GM19452 (cell line): ENCODE results near the gene CDKL4.
"Not testable (repeated sequence)": the region's sequence is repeated elsewhere in the genome, so short reads cannot be mapped to it uniquely, and the experiment has no call there.

Experiments used
- ATAC-seq: cut with Tn5 transposase; IDR thresholded peaks from one replicate; pipeline ENCODE4 v1.9.1; 2021; ENCODE audit not compliant: unreplicated experiment

The CDKL4 gene

DNA sequence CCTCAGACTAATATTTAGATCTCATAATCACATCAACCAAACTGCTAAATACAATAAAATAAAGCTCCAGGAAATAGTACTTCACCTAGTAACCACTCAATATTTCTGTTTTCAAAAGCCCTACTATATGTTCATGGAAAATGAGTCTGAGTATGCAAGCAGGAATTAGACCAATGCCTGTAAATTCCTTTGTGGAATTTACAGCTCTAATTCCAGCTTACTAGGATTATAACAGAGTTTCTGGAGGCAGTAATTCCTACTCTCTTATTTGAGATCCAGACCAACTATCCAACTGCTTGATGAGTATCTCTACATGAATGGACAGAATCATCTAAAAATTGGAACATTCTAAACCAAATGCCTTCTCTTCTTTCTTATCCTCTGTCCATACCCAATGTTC is 11.6 kb downstream of the CDKL4 start:
- ATAC-seq, result no peak

DNA sequence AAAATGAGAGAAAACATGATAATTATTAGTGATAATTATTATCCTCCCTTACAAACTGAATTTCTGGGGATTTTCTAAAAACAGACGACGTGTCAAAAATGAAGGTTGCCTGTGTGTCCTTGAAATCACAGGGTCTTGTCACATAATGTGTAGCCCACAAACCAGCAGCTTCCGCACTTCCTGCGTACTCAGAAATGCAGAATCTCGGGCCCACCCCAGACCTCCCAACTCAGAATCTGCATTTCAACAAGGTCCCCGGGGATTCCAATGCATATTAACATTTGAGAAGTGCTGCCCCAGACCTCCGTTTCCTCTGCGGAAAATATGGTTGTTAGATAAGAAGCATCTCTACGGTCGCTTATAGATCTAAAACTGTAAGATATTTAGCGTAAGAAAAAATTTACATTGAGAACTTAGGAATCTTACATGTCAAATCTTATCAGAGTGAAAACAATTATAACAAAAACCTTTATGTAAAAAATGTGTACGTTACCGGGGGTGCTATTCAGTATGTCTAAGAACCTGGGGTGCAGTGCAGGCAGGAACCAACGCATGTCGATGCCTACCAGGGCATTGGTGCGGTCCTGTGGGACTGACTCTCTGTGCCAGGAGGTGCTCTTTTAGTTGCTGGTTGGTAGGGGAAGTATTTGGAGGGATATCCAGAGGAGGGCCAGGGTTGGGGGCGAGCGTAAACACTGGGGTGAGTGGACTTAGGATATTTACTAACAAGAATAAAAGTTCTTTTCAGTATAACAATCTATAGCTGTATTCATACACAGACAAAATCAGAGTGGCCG is 15.2 kb downstream of the CDKL4 start:
- peak; percentile 36 for ATAC-seq

DNA sequence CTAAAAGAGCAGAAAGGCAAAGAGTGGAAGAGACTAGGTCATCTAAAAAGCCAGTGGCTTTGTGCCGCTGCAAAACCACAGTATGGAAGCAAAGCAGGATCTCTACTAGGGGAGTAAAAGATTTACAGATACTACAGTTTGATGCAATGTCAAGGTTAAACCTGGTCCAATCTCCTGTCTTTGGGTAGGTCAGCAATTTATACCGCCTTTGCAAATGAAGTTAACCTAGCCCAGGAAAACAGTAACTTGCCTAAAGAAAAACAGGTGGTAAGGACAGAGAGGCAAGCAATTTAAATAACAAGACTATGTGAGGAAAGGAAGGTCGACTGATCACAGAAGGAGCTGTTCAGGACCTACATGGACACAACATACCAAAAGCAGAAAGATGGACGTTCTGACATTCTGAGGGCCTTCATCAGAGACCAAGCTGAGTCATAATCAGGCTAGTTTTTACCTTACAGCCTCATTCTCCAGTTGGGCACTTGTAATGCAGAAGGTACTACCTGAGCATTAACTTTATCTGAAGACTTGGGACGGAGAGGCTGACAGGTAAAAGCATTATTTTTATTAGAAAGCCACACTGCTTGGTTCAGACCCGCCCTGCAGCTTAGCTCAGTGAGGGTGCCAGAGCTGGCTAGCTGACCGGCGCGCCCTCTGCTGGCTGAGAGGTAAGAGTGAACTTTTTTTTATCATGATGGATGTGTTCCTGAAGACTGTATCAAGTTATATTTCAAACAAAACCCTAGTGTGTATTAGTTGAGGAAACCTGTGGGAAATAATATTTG is 15.9 kb downstream of the CDKL4 start:
- ATAC-seq, result peak; percentile 64

DNA sequence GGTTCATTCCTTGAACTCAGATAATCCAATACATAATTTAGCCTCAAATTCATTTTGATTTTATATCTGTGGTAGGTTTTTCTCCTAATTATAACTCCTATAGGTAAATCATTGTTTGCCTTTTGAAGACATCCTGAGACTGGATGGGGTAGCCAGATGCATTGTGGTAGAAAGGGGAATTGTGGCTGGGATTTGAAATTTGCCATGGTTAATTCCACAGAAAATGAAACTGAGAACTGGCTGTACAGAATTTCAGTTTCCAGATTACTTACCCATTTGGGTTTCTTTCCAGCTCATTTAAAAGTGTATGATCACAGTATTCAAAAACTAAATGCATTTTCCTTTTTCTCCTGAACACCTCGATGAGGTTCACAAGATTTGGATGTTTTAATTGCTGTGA is 18.2 kb downstream of the CDKL4 start:
- no peak for ATAC-seq

DNA sequence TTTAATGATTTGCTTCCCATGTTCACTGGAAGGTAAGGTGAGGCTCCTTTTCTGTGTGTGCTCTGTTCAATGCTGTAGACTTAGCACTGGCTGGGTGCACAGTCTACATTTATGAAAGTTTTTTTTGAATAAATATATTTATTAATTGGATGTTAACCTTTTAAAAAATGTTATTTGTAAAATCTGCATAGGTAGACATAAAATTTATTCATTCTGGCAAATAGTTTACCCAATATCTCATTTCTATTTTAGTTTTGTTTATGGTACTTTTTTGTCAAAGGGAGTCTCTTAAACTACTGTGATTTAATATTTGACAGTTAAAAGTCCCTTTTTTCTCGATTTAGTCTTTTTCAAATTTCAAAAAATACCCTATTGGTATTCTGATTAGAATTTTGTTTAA is 19.9 kb downstream of the CDKL4 start:
- ATAC-seq, result no peak

DNA sequence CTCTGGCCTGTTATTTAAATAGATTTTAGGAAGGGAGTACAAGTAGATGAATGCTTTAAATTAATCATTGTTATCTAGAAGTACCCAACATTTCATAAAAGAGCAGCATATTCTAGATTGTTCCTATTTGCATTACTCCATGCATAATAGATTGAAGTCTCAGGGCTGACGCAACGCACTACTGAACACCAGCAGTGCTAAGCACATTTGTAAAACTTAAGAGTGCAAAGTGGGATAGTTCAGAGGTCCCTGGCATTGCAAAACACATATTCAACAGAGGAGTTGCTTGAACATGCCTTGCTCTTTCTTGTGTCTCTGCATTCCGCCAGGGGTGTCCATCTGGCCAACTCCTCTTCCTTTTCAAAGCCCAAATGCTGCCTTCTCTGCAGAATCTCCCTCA is 22.3 kb downstream of the CDKL4 start:
- no peak for ATAC-seq

DNA sequence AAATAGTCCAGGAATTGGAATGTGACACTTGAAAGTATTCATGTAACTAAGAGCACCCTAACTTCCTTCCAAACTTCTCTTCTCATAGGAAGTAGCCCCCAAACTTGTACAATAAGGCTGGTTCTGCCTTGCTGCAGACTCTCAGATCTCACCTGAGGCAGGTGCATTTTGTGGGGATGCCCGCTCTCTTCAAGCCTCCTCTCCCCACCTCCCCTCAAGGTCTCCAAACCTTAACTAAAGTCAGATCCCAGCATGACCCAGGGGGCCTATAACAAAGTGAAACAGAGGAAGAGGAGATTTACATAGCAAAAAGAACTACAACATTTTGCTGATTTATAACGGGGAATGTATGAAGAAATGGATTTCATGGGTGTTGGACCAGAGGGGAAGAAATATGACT is 23.6 kb downstream of the CDKL4 start:
- ATAC-seq, result no peak

DNA sequence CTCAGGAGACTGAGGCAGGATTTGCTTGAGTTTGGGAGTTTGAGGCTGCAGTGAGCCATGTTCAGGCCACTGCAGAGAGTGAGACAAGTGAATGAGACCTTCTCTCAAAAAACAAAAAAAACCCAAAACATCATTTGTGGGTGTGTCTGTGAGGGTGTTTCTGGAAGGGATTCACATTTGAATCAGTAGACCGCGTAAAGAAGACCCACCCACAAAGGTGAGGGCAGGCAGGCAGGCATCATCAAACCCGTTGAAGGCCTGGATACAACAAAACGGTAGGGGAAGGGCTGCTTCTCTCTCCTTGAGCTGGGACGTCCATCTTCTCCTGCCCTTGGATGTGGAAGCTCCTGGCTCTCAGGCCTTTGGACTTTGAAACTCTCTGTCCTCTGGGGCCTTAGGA is 25.4 kb downstream of the CDKL4 start:
- no peak for ATAC-seq

DNA sequence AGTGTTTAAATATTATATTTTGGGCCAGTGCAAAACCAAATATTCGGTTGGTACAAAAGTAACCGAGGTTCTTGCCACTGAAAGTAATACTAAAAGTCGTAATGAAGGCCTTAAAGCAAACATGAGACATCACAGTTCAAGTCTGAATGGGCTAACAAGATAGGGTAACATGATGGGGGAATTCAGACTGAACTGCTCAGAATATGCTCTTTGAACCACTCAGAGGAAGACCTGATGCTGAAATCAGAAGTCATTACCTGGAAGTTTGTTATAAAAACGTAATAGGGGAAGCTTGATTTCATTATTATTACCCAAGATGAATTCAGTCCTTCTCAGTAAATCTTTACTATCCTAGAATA is 26.6 kb downstream of the CDKL4 start:
- ATAC-seq, result no peak

DNA sequence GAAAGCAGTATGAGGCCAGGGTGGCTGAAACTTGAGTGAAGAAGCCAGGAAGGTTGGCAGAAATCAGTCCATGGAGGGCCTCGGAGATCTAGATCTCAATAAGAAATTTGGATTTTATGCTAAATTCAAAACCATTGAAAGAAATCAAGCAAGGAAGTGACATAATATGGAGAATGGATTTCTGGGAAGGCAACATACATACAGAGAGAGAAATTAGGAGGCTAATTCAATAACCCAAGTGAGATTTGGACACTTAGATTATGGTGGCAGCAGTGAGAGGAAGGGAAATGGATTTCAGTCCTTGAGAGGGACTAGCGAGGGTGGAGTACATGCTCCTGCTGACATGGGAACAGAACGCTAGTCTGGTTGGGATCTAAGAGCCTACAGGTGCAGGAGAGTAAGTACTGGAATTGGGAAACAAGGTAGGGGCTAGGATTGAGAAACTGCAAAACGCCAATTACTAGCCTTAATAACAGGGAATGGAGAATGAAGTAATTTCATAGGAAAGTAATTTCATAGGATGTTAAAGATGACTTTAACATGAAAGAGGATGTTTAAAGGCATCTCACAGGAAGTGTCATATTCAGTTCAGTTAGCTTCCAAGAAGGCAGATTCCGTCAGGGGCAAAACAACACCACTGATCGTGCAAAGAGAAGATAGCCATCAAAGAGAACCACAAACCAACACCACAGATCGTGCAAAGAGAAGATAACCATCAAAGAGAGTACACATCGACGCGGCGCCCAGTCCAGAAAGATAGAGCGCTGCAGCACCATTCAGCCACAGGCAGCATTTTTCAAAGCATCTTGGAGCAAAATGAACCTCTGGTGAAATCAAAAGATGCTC is 27.2 kb downstream of the CDKL4 start:
- no peak for ATAC-seq

DNA sequence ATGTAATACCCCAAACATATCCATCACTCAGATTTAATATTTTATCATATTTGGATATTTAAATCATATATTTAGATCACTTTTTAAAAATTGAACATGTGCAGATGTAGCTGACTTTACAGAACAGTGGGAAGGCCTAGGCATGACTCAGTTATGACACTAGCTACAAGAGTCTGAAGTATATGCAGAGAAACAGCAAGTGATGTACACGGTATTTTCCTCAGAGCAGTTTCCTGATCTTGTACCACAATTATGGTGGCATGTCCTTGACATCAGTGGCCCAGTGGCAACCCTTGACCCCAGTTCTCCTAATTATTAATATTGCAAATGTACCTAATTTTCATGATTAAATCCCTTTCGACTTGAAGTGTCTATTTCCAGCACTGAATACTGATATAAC is 28.2 kb downstream of the CDKL4 start:
- no peak for ATAC-seq

DNA sequence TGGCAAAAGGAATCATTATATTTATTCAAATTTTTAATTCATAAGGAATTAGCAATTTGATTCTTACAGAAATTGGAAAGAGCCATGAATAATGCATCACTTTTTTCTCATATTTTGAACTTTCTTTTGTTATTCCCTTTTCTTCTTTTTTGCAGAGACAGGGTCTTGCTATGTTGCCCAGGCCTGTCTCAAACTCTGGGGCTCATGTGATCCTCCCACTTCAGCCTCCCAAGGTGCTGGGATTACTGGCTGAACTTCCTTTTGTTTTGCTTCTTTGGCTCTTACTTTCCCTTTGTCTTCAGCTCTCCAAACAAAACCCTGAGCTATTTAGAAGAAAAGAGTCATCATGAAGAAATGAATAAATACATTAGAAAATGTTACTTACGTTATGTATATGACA is 30.8 kb downstream of the CDKL4 start:
- ATAC-seq, result no peak

DNA sequence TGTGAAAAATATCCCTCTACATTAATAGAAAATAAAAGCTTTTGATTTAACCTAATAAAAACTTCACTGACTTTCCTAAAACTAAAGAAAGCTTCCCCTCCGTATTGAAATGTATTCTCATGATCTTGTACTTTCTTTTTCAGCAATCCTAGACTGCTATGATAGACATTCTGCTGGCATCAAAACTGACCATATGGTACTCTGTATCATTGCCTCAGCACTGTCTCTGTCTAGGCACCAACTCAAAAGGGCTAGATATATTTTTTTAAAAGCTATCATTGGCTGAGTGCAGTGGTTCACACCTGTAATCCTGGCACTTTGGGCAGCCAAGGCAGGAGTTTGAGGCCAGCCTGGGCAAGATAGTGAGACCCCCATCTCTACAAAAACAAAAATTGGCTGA is 32.9 kb downstream of the CDKL4 start:
- ATAC-seq, result no peak

DNA sequence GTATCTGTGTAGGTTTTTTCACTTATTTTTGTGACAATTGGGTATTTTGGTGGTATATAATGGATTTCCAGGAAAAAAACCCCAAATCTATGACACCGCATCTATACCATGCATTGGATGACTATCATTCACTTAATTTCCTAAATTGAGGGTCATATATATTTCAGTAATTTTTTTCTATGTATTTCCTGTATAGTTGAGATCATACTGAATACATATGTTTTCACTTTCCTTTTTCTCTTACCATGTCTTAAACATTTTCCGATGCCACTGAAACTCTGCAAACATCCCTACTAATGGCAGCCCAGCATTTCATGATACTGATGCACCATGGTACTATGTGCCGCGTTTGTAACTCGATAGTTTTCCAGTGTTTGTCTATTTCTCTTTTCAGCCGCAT is 40.4 kb downstream of the CDKL4 start:
- no peak for ATAC-seq

DNA sequence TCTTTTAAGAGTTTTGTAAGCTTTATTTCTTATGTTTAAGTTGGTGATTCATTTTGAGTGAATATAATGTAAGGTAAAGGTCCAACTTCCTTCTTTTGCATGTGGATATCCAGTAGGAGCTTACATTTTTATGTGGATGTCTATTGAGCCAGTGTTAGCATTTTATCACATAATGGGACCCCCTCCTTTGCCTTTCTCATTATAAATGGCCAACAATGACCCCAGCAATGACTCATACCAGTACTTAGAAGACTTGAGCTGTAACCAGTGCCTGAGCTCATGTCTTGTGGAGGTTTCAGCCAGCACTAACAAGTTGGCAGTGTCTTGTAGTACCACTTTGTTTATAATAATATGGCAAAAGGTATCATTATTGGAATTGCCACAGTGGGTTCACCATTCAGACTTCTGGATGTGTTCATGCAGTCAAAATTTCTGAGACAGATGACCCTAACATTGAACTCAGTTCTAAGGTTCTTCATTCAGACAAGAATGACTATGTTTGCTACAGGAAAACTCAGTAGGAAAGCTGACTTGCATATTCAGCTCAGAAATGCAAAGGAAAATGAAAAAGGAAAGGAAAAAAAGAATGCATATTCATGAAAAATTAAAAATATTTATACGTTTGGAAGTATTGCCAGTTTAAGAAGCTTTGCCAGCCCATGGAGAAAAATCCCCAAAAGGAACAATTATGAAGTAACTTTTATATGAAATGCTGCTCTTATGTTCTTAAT is 41.0 kb downstream of the CDKL4 start:
- no peak for ATAC-seq

DNA sequence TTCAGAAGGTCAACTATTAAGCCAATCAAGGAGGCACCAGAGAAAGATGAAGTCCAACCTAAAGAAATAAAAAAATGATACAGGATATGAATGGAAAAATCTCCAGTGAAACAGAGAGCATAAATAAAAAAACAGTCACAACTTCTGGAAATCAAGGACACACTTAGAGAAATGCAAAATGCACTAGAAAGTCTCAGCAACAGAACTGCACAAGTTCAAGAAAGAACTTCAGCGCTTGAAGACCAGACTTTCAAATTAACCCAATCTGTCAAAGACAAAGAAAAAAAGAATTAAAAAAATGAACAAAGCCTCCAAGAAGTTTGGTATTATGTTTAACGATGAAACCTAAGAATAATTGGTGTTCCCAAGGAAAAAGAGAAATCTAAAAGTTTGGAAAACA is 46.8 kb downstream of the CDKL4 start:
- ATAC-seq, result not testable (repeated sequence)

DNA sequence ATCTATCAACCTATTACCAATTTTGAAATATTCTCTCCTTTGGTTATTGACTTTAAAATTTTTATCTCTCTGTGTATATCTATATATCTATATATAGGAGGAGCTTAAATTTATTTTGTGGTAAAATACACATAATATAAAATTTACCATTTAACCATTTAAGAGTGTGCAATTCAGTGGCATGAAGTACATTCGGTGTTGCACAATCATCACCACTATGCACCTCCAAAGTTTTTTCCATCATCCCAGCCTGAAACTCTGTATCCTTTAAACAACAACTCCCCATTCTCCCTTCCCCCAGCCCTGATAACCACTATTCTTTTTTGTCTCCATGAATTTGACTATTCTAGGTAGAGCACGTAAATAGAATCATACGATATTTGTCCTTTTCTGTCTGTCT is 49.1 kb downstream of the CDKL4 start:
- ATAC-seq, result no peak

DNA sequence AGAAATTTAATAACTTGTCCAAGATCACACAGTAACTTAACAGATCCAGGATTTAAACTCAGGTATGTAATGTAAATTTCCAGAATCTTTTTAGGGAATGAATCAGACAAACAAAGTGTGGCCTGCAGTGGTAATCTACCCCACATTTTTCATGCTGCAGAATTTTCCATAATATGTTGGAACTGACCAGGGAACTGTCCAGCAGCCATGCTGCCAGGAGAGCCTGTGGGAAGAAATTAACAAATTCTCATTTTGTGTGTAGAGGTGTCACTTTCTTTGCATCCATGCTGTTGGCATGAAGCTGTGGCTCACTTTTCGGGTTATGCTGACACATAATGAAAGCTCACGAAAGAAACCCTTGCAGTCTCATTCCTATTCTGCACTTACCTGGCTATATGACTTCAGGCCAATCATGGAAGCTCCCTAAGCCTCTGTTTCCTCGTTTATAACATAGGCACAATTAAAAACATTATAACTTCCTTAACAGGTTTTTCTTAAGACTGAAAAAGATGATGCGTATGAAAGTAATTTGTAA is 54.7 kb downstream of the CDKL4 start:
- ATAC-seq, result no peak

DNA sequence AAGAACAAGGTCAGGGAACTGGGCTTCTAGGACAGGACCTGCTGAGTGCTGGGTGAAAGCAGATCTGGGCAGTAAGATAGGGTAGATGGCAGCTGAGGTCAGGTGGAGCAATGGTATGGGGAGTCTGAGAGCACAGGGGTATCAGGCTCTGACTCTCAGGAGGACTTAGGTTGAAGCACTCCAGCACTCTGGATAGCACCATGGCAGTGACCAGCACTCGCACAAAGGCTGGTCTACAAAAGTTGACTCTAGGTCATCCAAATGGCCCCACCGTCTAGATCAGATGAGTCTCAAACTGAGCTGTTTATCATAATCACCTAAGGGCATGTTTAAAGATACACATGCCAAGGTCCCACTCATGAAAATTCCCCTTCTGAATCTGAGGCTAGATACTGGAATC is 60.1 kb downstream of the CDKL4 start:
- no peak for ATAC-seq

DNA sequence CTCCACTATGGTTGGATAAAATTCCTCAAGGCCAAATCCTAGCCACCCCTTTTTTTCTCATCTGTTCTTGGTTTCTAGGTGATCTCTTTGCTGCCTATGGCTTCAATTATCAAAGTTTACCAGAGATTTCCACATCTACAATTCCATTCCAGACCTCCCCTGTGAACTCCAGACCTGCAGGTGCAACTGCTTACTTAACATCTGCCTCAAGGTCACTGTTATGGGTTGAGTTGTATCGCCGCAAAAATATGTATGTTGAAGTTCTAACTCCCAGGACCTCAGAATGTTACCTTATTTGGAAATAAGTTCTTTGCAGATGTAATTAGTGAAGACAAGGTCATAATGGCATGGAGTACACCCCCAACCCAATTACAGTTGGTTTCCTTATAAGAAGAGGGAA is 62.5 kb downstream of the CDKL4 start:
- ATAC-seq, result no peak
